Measurements from ENCODE around the gene AJM1.

The AJM1 gene

DNA sequence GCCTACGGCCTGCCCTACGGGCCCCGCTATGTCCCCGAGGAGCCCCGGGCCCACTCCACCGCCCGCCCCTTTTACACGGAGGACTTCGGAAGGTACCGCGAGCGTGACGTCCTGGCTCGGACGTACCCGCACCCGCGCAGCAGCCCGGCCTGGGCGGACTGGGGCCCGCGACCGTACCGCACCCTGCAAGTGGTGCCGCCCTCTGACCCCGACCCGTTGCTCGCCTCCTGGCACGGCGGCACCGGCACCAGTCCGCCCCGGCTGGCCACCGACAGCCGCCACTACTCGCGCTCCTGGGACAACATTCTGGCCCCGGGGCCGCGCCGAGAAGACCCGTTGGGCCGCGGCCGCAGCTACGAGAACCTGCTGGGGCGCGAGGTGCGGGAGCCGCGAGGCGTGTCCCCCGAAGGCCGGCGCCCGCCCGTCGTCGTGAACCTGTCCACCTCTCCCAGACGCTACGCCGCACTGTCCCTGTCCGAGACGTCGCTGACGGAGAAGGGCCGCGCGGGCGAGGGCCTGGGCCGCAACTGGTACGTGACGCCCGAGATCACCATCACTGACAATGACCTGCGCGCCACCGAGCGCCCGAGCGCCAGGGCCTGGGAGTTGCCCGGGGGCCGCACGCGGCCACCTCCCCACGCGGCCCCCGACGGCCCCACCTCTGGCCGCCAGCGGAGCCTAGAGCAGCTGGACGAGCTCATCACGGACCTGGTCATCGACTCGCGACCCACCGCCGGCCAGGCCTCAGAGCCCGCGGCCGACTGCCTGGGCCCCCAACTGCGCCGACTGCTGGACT is 3.4 kb downstream of the AJM1 start:
- Histone ChIP-seq H3K9me3 (ENCODE audit: control insufficient read depth, insufficient read depth, low read length) (no peaks in the 10 kb centered on the region), H3K4me1 (ENCODE audit: control insufficient read depth, insufficient read depth, low read length) (peaks cover 4% of the 10 kb centered on the region), H3K27me3 (ENCODE audit: control insufficient read depth, insufficient read depth, low read length) (no peaks in the 10 kb centered on the region), H3K4me3 (ENCODE audit: low read depth, low read length) (no peak overlapping the region), H3K36me3 (ENCODE audit: control insufficient read depth, insufficient read depth, low read length) (peaks cover 8% of the 10 kb centered on the region), H3K9ac (ENCODE audit: low read depth, low read length) (no peak overlapping the region)

DNA sequence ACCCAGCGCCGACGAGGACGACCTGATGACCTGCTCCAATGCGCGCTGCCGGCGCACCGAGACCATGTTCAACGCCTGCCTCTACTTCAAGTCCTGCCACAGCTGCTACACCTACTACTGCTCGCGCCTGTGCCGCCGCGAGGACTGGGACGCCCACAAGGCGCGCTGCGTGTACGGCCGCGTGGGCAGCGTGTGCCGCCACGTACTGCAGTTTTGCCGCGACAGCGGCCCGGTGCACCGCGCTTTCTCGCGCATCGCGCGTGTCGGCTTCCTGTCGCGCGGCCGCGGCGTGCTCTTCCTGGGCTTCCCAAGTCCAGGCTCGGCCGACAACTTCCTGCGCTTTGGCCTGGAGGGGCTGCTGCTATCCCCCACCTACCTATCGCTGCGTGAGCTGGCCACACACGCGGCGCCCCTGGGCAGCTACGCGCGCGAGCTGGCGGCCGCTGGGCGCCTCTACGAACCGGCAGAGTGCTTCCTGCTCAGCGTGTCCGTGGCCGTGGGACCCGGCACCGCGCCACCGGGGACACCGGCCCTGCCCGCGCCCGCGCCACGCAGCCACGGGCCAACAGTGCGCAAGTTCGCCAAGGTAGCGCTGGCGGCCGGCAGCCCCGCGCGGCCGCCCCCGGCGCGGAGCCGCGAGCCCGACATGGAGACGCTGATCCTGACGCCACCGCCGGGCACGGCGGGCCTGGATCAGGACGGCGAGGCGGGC is 4.3 kb downstream of the AJM1 start:
- no peaks in the 10 kb centered on the region for H3K27me3 ChIP-seq (ENCODE audit: control insufficient read depth, insufficient read depth, low read length)
- H3K4me1 ChIP-seq (ENCODE audit: control insufficient read depth, insufficient read depth, low read length): peaks cover 3% of the 10 kb centered on the region
- H3K9me3 ChIP-seq (ENCODE audit: control insufficient read depth, insufficient read depth, low read length): no peaks in the 10 kb centered on the region
- no peak overlapping the region for H3K4me3 ChIP-seq (ENCODE audit: low read depth, low read length)
- H3K9ac ChIP-seq (ENCODE audit: low read depth, low read length): no peak overlapping the region
- H3K36me3 ChIP-seq (ENCODE audit: control insufficient read depth, insufficient read depth, low read length): peaks cover 17% of the 10 kb centered on the region

DNA sequence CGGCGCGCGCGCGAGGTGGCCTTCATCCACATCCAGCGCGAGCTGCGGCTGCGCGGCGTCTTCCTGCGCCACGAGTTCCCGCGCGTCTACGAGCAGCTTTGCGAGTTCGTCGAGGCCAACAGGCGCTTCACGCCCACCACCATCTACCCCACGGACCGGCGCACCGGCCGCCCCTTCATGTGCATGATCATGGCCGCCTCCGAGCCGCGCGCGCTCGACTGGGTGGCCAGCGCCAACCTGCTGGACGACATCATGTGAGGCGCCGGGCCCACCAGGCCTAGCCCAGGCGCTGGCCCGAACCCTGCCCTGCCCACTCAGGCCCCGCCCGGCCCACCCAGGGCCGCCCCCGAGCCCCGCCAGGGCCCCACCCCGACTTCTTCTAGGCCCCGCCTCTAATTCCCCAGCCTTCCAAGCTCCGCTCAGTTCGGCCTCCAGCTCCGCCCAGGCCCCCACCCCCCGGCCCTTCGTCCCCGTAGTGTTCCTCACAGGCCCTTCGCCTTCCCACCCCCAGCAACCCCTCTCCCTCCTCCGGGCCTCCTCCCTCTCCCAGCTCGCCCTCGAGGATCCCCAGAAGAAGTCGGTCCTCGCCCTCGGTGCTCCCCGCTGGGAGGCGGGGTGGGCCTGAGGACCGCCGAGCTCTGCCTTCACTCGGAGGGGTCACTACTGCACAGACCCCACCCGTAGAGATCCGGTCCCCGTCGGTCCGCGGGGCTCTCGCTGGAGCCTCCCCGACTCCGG is 5.0 kb downstream of the AJM1 start:
- no peaks in the 10 kb centered on the region for H3K9me3 ChIP-seq (ENCODE audit: control insufficient read depth, insufficient read depth, low read length)
- peak overlapping the region; percentile 90 for H3K4me3 ChIP-seq (ENCODE audit: low read depth, low read length)
- H3K4me1 ChIP-seq (ENCODE audit: control insufficient read depth, insufficient read depth, low read length): no peaks in the 10 kb centered on the region
- H3K27me3 ChIP-seq (ENCODE audit: control insufficient read depth, insufficient read depth, low read length): no peaks in the 10 kb centered on the region
- H3K9ac ChIP-seq (ENCODE audit: low read depth, low read length): peak overlapping the region; percentile 88
- peaks cover 20% of the 10 kb centered on the region for H3K36me3 ChIP-seq (ENCODE audit: control insufficient read depth, insufficient read depth, low read length)

DNA sequence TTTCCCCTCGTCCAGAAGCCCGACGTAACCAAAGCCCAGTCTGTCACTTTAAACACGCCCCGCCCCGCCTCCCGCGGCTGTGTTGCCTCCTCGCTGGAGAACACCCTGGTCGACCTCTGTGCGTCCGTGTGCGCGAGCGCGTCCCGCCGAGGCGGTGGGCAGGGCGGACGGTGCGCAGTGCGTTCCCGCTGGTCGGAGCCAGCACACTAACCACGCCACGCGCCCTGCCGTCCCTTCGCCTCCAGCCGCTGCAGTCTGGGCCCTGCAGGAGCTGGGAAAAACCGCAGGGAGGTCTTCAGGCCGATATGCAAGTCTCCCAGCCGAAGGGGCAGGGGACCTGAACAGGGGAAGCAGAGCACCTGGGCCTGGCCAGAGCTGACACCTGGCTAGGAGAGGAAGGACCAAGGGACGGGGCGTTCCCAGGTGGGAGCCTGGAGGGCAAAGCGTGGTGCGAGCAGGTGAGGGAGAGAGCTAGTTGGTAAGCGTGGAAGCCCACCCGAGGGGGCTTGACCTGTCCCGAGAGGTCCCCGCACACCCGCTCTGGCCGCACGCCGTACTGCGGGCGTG is 5.6 kb downstream of the AJM1 start:
- peaks cover 21% of the 10 kb centered on the region for H3K36me3 ChIP-seq (ENCODE audit: control insufficient read depth, insufficient read depth, low read length)

DNA sequence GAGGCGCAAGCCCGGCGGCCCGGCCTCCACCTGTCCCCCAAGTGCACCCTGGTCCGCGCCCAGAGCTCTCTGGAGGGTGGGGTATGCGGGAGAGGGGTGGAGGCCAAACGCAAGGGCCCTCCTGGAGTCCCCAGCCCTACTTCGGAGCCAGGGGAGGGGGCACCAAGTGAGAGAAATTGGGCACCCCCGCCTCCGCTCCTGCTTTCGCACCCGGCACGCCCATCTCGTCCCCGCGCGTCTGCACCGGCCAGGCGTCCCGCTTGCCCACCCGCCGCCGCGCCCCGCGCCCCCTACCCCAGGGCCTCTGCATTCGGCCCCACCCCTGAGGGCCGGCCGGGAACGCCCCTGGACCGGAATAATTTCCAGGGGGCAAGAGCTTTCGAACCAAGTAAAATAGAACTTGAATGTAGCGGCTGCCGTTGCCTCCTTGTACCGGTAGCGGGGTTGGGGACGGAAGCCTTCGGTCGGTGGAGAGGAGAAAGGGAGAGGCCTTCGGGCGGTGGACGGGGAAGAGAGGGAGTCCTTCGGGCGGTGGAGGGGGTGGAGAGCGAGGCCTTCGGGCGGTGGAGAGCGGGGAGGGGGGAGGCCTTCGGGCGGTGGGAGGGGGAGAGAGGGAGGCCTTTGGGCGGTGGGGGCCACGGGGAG is 6.2 kb downstream of the AJM1 start:
- Histone ChIP-seq H3K9me3 (ENCODE audit: control insufficient read depth, insufficient read depth, low read length) (no peaks in the 10 kb centered on the region), H3K9ac (ENCODE audit: low read depth, low read length) (peak overlapping the region; percentile 88), H3K4me3 (ENCODE audit: low read depth, low read length) (peak overlapping the region; percentile 95), H3K27me3 (ENCODE audit: control insufficient read depth, insufficient read depth, low read length) (no peaks in the 10 kb centered on the region), H3K4me1 (ENCODE audit: control insufficient read depth, insufficient read depth, low read length) (no peaks in the 10 kb centered on the region), H3K36me3 (ENCODE audit: control insufficient read depth, insufficient read depth, low read length) (peaks cover 25% of the 10 kb centered on the region)

More for the DNA sequence above, 5.6 kb downstream of the AJM1 start:
- Histone ChIP-seq H3K9ac (ENCODE audit: low read depth, low read length) (peak overlapping the region; percentile 88), H3K4me3 (ENCODE audit: low read depth, low read length) (peak overlapping the region; percentile 90), H3K27me3 (ENCODE audit: control insufficient read depth, insufficient read depth, low read length) (no peaks in the 10 kb centered on the region), H3K9me3 (ENCODE audit: control insufficient read depth, insufficient read depth, low read length) (no peaks in the 10 kb centered on the region), H3K4me1 (ENCODE audit: control insufficient read depth, insufficient read depth, low read length) (no peaks in the 10 kb centered on the region)

DNA sequence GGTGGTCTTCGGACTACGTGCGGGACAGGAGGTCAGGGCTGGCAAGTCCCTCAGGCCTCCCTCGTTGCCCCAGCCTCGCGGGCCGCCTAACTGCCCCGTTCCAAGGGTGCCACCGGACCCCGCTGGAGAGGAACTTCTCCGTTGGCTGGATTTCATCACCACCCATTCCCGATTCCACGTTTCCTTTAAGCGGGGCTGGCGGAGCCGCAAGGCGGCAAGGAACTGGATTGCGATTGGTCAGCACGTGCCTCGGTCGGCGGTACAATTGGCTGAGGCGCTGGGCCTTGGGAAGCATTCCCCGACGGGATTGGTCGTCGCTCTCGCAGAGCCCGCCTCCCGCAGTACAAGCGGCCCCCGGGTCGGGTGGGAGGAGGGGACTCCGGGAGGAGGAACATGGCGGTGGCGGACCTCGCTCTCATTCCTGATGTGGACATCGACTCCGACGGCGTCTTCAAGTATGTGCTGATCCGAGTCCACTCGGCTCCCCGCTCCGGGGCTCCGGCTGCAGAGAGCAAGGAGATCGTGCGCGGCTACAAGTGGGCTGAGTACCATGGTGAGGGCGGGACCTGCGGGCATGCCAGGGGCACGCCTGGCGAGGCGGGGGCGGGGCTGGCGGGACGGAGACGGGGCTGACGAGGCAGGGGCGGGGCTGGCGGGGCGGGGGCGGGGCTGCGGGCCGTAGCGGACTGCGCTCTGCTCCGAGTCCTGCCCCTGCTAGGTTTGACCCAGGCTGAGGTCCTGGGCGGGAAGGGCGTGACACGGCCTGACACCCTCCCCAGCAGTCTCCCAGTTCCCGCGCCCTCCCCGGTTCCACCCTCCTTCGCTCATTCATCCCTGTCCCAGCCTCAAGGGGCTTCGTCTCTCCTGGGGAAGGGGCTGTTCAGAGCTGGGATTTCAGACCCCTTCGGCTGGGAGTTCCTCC is 7.0 kb downstream of the AJM1 start, which contains the start of gene PHPT1:
Gene PHPT1 (plus strand): TSS at position 372 of the 922 bp plus-strand sequence. CDS start 22 bp downstream, at position 394.
- H3K4me1 ChIP-seq (ENCODE audit: control insufficient read depth, insufficient read depth, low read length): no peaks in the 10 kb centered on the region
- H3K27me3 ChIP-seq (ENCODE audit: control insufficient read depth, insufficient read depth, low read length): no peaks in the 10 kb centered on the region
- H3K9ac ChIP-seq (ENCODE audit: low read depth, low read length): peak within 1 kb of the TSS; percentile 88
- H3K4me3 ChIP-seq (ENCODE audit: low read depth, low read length): peak within 1 kb of the TSS; percentile 95
- no peaks in the 10 kb centered on the region for H3K9me3 ChIP-seq (ENCODE audit: control insufficient read depth, insufficient read depth, low read length)
- H3K36me3 ChIP-seq (ENCODE audit: control insufficient read depth, insufficient read depth, low read length): peaks cover 25% of the 10 kb centered on the region

DNA sequence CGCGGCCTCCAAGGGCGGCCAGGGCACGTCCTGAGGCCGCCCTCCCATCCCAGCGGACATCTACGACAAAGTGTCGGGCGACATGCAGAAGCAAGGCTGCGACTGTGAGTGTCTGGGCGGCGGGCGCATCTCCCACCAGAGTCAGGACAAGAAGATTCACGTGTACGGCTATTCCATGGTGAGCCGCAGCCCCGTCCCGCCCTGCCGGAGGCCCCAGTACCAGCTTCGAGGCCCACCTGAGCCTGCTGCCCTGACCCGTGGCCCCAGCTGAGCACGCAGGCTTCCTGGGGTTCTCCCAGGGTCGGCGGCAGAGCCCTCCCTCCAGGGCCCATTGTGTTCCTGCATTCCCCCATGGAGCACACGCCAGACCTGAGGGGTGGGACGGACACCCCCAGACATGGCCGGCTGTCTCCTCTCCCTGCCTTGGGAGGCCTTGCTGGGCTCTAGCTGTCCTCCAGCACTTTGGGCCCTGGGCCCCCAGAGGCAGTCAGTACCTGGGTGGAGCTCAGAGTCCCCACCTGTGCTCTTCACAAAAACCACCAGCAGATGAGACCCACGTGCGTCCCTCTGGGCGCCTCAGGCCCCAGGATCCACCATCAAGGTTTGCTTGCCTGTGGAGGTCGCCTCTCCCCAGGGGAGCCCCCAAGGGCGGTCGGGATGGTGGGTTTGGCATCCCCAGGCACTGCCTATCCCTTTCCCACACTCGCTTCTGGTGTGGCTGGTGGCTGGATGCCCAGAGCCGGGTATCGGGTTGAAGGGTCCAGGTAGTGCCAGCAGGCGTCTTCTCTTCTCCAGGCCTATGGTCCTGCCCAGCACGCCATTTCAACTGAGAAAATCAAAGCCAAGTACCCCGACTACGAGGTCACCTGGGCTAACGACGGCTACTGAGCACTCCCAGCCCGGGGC is 7.9 kb downstream of the AJM1 start:
- no peaks in the 10 kb centered on the region for H3K9me3 ChIP-seq (ENCODE audit: control insufficient read depth, insufficient read depth, low read length)
- H3K4me1 ChIP-seq (ENCODE audit: control insufficient read depth, insufficient read depth, low read length): no peaks in the 10 kb centered on the region
- peak overlapping the region; percentile 95 for H3K4me3 ChIP-seq (ENCODE audit: low read depth, low read length)
- no peaks in the 10 kb centered on the region for H3K27me3 ChIP-seq (ENCODE audit: control insufficient read depth, insufficient read depth, low read length)
- peaks cover 25% of the 10 kb centered on the region for H3K36me3 ChIP-seq (ENCODE audit: control insufficient read depth, insufficient read depth, low read length)
- H3K9ac ChIP-seq (ENCODE audit: low read depth, low read length): peak overlapping the region; percentile 60

DNA sequence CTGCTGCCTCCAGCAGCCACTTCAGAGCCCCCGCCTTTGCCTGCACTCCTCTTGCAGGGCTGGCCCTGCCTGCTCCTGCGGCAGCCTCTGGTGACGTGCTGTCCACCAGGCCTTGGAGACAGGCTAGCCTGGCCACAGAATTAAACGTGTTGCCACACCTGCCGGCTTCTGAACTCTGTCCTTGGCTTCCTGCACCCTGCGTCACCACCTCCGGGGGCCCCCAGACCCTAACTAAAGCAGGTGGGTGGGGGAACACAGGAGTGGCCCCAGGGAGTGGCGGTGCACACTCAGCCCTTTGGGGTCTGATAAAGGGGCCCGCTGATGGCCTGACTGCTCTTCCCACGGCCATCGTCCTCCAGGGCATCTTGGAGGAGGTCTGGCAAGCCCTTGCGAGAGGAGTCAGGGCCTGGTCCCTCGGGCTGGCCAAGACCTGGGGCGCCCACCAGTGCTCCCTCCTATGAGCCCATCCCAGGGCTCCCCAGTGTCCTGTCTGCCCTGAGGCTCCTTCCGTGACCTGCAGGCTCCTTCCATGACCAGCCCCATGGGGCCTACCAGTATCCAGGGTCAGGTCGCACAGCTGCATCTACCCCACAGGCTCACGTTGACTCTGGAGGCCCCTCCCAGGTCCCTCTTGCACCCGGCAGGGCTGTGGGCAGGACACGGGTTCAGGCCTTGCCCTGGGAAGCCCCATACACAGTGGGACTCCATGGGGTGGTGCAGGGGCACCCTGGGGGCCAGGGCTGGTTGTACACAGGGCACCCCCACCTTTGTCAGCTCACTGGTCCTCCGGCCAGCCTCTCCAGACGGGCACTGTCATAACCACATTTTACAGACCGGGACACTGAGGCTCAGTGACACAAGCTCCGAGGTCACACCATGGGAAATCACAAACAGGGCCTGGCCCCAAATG is 8.8 kb downstream of the AJM1 start:
- no peaks in the 10 kb centered on the region for H3K9me3 ChIP-seq (ENCODE audit: control insufficient read depth, insufficient read depth, low read length)
- peaks cover 25% of the 10 kb centered on the region for H3K36me3 ChIP-seq (ENCODE audit: control insufficient read depth, insufficient read depth, low read length)
- no peaks in the 10 kb centered on the region for H3K4me1 ChIP-seq (ENCODE audit: control insufficient read depth, insufficient read depth, low read length)
- H3K9ac ChIP-seq (ENCODE audit: low read depth, low read length): no peak overlapping the region
- no peak overlapping the region for H3K4me3 ChIP-seq (ENCODE audit: low read depth, low read length)
- no peaks in the 10 kb centered on the region for H3K27me3 ChIP-seq (ENCODE audit: control insufficient read depth, insufficient read depth, low read length)

DNA sequence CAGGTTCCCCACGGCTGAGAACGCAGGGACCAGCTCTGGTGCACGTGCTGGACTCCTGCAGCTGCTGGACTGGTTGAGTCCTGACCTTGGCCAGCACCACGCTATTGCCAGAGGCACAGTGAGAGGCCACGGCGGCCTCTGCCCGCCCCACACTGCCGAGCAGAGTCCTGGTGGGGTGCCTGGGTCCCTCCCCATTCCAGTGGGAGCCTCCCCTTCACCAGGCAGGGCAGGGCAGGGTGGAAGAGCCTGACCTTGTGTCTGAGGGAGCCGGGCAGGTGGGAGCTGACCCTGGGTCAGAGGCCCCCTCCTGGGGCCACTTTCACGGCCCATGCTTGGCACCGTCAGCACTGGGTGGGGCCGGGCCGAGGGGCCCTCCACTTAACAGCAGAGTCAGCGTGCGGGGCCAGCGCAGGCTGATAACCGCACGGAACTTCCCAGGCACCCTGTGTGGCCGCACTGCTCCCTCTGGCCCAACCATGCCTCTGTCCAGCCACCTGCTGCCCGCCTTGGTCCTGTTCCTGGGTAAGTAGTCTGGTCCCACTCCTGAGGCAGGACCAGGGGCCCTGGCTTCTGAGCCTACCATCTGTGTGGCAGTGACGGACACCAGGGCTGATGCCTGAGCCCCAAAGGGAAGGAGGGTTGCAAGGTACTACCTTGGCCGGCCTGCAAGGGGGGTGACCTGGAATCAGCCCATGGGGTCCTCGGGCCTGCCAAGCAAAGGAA is 9.8 kb downstream of the AJM1 start, which contains the start of gene MAMDC4:
Gene MAMDC4 (plus strand): TSS at position 406 of the 723 bp plus-strand sequence. CDS start 71 bp downstream, at position 477.
- H3K4me3 ChIP-seq (ENCODE audit: low read depth, low read length): no peak within 1 kb of the TSS
- H3K4me1 ChIP-seq (ENCODE audit: control insufficient read depth, insufficient read depth, low read length): no peaks in the 10 kb centered on the region
- peaks cover 25% of the 10 kb centered on the region for H3K36me3 ChIP-seq (ENCODE audit: control insufficient read depth, insufficient read depth, low read length)
- no peaks in the 10 kb centered on the region for H3K9me3 ChIP-seq (ENCODE audit: control insufficient read depth, insufficient read depth, low read length)
- H3K9ac ChIP-seq (ENCODE audit: low read depth, low read length): no peak within 1 kb of the TSS
- no peaks in the 10 kb centered on the region for H3K27me3 ChIP-seq (ENCODE audit: control insufficient read depth, insufficient read depth, low read length)

All from iPS-15b (cell line).